HepG2 (cell line): ENCODE results near the gene VEGFA. TPM values are rescaled to one million over a fixed set of nuclear protein-coding genes. Genes with fewer than 3 reads are reported as not detected.

Experiments
- ATF3 ChIP-seq: sonication (generic); formaldehyde crosslinking; IDR thresholded peaks from 2 replicates; pipeline ENCODE4 v1.4.0; 2020; ENCODE audit warnings: missing genetic modification reagents
- EHMT2 ChIP-seq: fragments of 200-600 bp; sonication (generic); IDR thresholded peaks from 2 replicates; pipeline ENCODE4 v1.7.0; 2017; ENCODE audit warnings: antibody characterized with exemption, low read depth, low read length, borderline replicate concordance
- ESRRA ChIP-seq: sonication (generic); formaldehyde crosslinking; IDR thresholded peaks from 2 replicates; pipeline ENCODE4 v1.5.1; 2020; ENCODE audit warnings: mild to moderate bottlenecking, low read depth, missing genetic modification reagents
- FOXA3 ChIP-seq: IDR thresholded peaks from 2 replicates; pipeline ENCODE4 v1.6.1; 2016; ENCODE audit warnings: missing genetic modification reagents, missing compliant biosample characterization
- HDAC6 ChIP-seq: fragments of 200-600 bp; sonication (generic); IDR thresholded peaks from 2 replicates; pipeline ENCODE4 v1.7.0; 2017; ENCODE audit warnings: mild to moderate bottlenecking, antibody characterized with exemption, low read length, low read depth
- HOXA7 ChIP-seq: sonication (generic); formaldehyde crosslinking; IDR thresholded peaks from 2 replicates; pipeline ENCODE4 v1.8.1; 2022; ENCODE audit warnings: mild to moderate bottlenecking, missing genetic modification reagents, moderate library complexity
- MTA3 ChIP-seq: sonication (generic); formaldehyde crosslinking; IDR thresholded peaks from 2 replicates; pipeline ENCODE4 v1.4.0; 2020; ENCODE audit warnings: missing genetic modification reagents
- RCOR2 ChIP-seq: IDR thresholded peaks from 2 replicates; pipeline ENCODE4 v1.6.1; 2016; ENCODE audit warnings: missing biosample characterization, missing genetic modification reagents
- RELA ChIP-seq: sonication (generic); formaldehyde crosslinking; IDR thresholded peaks from 2 replicates; pipeline ENCODE4 v1.4.0; 2020; ENCODE audit warnings: missing genetic modification reagents
- ZBTB42 ChIP-seq: sonication (generic); formaldehyde crosslinking; IDR thresholded peaks from 2 replicates; pipeline ENCODE4 v1.5.0; 2020; ENCODE audit warnings: mild to moderate bottlenecking, missing genetic modification reagents
- ZFP36 ChIP-seq: fragments of 150-350 bp; IDR thresholded peaks from 2 replicates; pipeline ENCODE4 v1.6.1; 2018; ENCODE audit warnings: borderline replicate concordance, low read length, low read depth; ENCODE audit not compliant: partially characterized antibody
- ZNF10 ChIP-seq: sonication (generic); formaldehyde crosslinking; IDR thresholded peaks from 2 replicates; pipeline ENCODE4 v1.4.0; 2020; ENCODE audit warnings: mild to moderate bottlenecking, low read depth, missing genetic modification reagents, borderline replicate concordance
- ZNF12 ChIP-seq: sonication (generic); formaldehyde crosslinking; IDR thresholded peaks from 2 replicates; pipeline ENCODE4 v1.5.0; 2020; ENCODE audit warnings: missing genetic modification reagents
- ZNF224 ChIP-seq: sonication (generic); formaldehyde crosslinking; IDR thresholded peaks from 2 replicates; pipeline ENCODE4 v1.5.0; 2020; ENCODE audit warnings: mild to moderate bottlenecking, missing genetic modification reagents
- ZNF629 ChIP-seq: sonication (generic); formaldehyde crosslinking; conservative IDR thresholded peaks from 2 replicates; pipeline ENCODE4 v1.5.0; 2020; ENCODE audit warnings: missing genetic modification reagents
- ZNF737 ChIP-seq: sonication (generic); formaldehyde crosslinking; IDR thresholded peaks from 2 replicates; pipeline ENCODE4 v1.5.0; 2020; ENCODE audit warnings: missing genetic modification reagents, mild to moderate bottlenecking, borderline replicate concordance
- ZNF777 ChIP-seq: sonication (generic); formaldehyde crosslinking; IDR thresholded peaks from 2 replicates; pipeline ENCODE4 v1.4.0; 2020; ENCODE audit warnings: missing genetic modification reagents
- ZNF816 ChIP-seq: sonication (generic); formaldehyde crosslinking; IDR thresholded peaks from 2 replicates; pipeline ENCODE4 v1.8.0; 2022; ENCODE audit warnings: missing genetic modification reagents, mild to moderate bottlenecking, borderline replicate concordance
- ZSCAN25 ChIP-seq: sonication (generic); formaldehyde crosslinking; IDR thresholded peaks from 2 replicates; pipeline ENCODE4 v1.8.0; 2022; ENCODE audit warnings: mild to moderate bottlenecking, missing genetic modification reagents
- polyA plus RNA-seq, 8 experiments: library from polyadenylated mRNA; depleted of rRNA in 3 of 8; stranded (reverse) in 7 of 8; unstranded in 1 of 8; fragments of >200 nt; fragmentation: Illumina TruSeq in 4 of 8; extraction: Trizol in 4 of 8; gene quantifications; 2 replicates each; pipeline versions ENCODE4 v1.2.1 to v1.2.3, GENCODE V29; 2011 to 2016; ENCODE audit warnings: low read depth in 4 of 8, missing spikeins in 1 of 8, mixed read lengths in 1 of 8; ENCODE audit not compliant: insufficient read depth in 1 of 8
- total RNA-seq, 5 experiments: library from RNA; depleted of rRNA; stranded (reverse); fragments of >200 nt; fragmentation: Illumina TruSeq; extraction: Trizol; gene quantifications; 2 replicates each; pipeline ENCODE4 v1.2.3, GENCODE V29; 2016; ENCODE audit warnings: low read depth in 1 of 5
- TF ChIP-seq, protein P1 (sequence below): IDR thresholded peaks from 2 replicates; pipeline ENCODE4 v1.6.1; 2012; ENCODE audit warnings: inconsistent platforms
- TF ChIP-seq, protein P2 (sequence below): sonication (generic); formaldehyde crosslinking; IDR thresholded peaks from 2 replicates; pipeline ENCODE4 v1.8.1; 2023; ENCODE audit warnings: mild to moderate bottlenecking, inconsistent platforms, moderate library complexity, missing genetic modification reagents, borderline replicate concordance
- TF ChIP-seq, protein P3 (sequence below): sonication (generic); formaldehyde crosslinking; conservative IDR thresholded peaks from 2 replicates; pipeline ENCODE4 v1.4.0; 2020; ENCODE audit warnings: missing genetic modification reagents
- TF ChIP-seq, protein P4 (sequence below): sonication (generic); formaldehyde crosslinking; IDR thresholded peaks from 2 replicates; pipeline ENCODE4 v1.5.1; 2020; ENCODE audit warnings: mild to moderate bottlenecking, missing genetic modification reagents, moderate library complexity

The VEGFA gene
- total and polyA plus RNA-seq, 2 of the 13 experiments (the other 11 are each of a cell fraction or from before 2014, with no cell fraction given): 68.1 to 629 TPM

DNA sequence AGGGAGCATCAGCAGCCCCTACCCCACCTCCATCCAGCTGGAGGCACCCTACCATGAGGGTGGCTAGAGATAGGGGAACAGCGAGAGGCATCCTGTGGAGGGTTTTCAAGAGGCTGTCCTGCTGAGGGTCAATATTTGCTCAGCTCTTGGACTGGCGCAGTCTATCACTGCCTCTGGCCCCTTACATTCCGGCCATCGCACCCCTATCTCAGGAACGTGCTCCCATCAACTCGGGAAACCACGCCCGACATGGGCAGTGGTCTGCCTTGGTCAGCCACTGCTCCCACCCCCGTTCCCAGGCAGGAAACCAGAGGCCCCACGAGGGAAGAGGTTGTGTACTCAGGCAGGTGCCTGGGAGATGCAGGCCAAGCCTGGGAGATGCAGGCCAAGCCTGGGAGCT lies 57.9 kb downstream of the VEGFA start (continued):
- TF ChIP-seq, protein P1, sequence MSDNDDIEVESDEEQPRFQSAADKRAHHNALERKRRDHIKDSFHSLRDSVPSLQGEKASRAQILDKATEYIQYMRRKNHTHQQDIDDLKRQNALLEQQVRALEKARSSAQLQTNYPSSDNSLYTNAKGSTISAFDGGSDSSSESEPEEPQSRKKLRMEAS: peak; percentile 48; the same call in 1 of the 2 replicates
- TF ChIP-seq, protein P2, sequence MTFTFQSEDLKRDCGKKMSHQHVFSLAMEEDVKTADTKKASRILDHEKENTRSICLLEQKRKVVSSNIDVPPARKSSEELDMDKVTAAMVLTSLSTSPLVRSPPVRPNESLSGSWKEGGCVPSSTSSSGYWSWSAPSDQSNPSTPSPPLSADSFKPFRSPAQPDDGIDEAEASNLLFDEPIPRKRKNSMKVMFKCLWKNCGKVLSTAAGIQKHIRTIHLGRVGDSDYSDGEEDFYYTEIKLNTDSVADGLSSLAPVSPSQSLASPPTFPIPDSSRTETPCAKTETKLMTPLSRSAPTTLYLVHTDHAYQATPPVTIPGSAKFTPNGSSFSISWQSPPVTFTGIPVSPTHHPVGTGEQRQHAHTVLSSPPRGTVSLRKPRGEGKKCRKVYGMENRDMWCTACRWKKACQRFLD (CRISPR knock-in tag): no peak
- 0 out of 2 replicates have a peak, but pooled peaks have one; percentile 25 for TF ChIP-seq ZSCAN25 (CRISPR knock-in tag)
- 0 out of 2 replicates have a peak, but pooled peaks have one; percentile 24 for TF ChIP-seq ZNF629
- TF ChIP-seq, protein P3, sequence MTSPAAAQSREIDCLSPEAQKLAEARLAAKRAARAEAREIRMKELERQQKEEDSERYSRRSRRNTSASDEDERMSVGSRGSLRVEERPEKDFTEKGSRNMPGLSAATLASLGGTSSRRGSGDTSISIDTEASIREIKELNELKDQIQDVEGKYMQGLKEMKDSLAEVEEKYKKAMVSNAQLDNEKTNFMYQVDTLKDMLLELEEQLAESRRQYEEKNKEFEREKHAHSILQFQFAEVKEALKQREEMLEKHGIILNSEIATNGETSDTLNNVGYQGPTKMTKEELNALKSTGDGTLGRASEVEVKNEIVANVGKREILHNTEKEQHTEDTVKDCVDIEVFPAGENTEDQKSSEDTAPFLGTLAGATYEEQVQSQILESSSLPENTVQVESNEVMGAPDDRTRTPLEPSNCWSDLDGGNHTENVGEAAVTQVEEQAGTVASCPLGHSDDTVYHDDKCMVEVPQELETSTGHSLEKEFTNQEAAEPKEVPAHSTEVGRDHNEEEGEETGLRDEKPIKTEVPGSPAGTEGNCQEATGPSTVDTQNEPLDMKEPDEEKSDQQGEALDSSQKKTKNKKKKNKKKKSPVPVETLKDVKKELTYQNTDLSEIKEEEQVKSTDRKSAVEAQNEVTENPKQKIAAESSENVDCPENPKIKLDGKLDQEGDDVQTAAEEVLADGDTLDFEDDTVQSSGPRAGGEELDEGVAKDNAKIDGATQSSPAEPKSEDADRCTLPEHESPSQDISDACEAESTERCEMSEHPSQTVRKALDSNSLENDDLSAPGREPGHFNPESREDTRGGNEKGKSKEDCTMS (CRISPR knock-in tag): no peak
- no peak for TF ChIP-seq ZNF816 (CRISPR knock-in tag)
- no peak for TF ChIP-seq ZNF10 (CRISPR knock-in tag)
- no peak for TF ChIP-seq ZNF737
- no peak for TF ChIP-seq MTA3 (CRISPR knock-in tag)
- TF ChIP-seq ZNF224: no peak
- no peak for TF ChIP-seq RELA (CRISPR knock-in tag)
- TF ChIP-seq HOXA7 (CRISPR knock-in tag): no peak
- TF ChIP-seq ZNF12 (CRISPR knock-in tag): 0 out of 2 replicates have a peak, but pooled peaks have one; percentile 21
- TF ChIP-seq FOXA3 (CRISPR knock-in tag): peak; percentile 70
- TF ChIP-seq, protein P4, sequence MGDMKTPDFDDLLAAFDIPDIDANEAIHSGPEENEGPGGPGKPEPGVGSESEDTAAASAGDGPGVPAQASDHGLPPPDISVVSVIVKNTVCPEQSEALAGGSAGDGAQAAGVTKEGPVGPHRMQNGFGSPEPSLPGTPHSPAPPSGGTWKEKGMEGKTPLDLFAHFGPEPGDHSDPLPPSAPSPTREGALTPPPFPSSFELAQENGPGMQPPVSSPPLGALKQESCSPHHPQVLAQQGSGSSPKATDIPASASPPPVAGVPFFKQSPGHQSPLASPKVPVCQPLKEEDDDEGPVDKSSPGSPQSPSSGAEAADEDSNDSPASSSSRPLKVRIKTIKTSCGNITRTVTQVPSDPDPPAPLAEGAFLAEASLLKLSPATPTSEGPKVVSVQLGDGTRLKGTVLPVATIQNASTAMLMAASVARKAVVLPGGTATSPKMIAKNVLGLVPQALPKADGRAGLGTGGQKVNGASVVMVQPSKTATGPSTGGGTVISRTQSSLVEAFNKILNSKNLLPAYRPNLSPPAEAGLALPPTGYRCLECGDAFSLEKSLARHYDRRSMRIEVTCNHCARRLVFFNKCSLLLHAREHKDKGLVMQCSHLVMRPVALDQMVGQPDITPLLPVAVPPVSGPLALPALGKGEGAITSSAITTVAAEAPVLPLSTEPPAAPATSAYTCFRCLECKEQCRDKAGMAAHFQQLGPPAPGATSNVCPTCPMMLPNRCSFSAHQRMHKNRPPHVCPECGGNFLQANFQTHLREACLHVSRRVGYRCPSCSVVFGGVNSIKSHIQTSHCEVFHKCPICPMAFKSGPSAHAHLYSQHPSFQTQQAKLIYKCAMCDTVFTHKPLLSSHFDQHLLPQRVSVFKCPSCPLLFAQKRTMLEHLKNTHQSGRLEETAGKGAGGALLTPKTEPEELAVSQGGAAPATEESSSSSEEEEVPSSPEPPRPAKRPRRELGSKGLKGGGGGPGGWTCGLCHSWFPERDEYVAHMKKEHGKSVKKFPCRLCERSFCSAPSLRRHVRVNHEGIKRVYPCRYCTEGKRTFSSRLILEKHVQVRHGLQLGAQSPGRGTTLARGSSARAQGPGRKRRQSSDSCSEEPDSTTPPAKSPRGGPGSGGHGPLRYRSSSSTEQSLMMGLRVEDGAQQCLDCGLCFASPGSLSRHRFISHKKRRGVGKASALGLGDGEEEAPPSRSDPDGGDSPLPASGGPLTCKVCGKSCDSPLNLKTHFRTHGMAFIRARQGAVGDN (CRISPR knock-in tag): peak; percentile 81
- TF ChIP-seq ZNF777: no peak
- no peak for TF ChIP-seq ZFP36
- no peak for TF ChIP-seq HDAC6
- no peak for TF ChIP-seq RCOR2 (CRISPR knock-in tag)
- TF ChIP-seq ZBTB42: no peak
- no peak for TF ChIP-seq ATF3 (CRISPR knock-in tag)
- TF ChIP-seq EHMT2: no peak
- no peak for TF ChIP-seq ESRRA (CRISPR knock-in tag)
